Left renal pelvis (tissue), 4 donors: Measurements from ENCODE around the gene ODF4. TPM values are rescaled to one million over a fixed set of nuclear protein-coding genes. Genes with fewer than 3 reads are reported as not detected.

ENCODE experiments used
- DNase-seq, 4 donors: peaks; one replicate each; pipeline ENCODE4 v3.0.0-alpha.2; 2013; ENCODE audit warnings: low read depth in 4 of 4, low spot score in 3 of 4
- polyA plus RNA-seq, 4 donors: library from polyadenylated mRNA; unstranded; fragments of 120-200 nt; gene quantifications; one replicate each; pipeline ENCODE4 v1.2.1, GENCODE V29; 2013; ENCODE audit not compliant: insufficient read length in 4 of 4

ODF4 gene
- not detected for polyA plus RNA-seq

DNA sequence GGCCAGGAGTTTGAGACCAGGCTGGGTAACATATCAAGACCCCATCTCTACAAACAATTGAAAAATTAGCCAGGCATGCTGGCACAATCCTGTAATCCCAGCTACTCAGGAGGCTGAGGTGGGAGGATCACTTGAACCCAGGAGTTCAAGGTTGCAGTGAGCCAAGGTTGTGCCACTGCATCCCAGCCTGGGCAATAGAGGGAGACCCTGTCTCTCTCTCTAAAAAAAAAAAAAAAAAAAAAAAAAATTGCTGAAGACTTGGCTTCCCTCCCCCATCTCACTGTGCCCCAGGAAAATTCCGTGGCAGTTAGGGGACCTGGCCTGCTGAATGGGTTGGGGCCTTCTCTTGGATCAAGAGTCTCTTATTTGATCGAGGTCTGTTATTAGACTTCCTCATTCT lies at the start of gene ODF4:
TSS of gene ODF4 (plus strand) at position 301 of the 400 bp plus-strand sequence. CDS start 212 bp downstream, outside the sequence.
- no peak for DNase-seq

DNA sequence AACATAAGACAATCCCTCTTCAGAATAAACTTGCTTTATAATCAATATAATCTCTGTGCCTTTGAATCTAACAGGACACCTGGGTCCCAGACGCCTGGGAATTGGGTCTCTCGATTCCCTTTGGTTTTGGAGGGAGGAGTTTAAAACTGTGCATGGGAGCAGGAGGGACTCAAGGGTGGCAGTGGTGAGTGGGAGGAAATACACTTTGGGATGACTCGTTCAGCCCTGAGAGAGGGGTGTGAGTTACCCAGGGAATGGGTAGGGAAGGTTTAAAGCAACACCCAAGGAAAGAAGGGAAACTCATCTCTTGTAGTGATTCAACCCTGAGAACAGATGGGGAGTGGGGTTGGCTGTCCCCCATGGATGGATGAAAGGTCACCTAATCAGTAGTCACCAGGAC lies 49.6 kb upstream of the ODF4 start:
- no peak for DNase-seq

GRCh38 chr17:8292639-8293395 lies 46.8 kb upstream of the ODF4 start:
- no peak for DNase-seq

- no peak for DNase-seq
Measured at GRCh38 chr17:8294361-8294760, 45.3 kb upstream of the ODF4 start.

GRCh38 chr17:8294814-8295316 lies 44.8 kb upstream of the ODF4 start:
- DNase-seq, result no peak

DNA sequence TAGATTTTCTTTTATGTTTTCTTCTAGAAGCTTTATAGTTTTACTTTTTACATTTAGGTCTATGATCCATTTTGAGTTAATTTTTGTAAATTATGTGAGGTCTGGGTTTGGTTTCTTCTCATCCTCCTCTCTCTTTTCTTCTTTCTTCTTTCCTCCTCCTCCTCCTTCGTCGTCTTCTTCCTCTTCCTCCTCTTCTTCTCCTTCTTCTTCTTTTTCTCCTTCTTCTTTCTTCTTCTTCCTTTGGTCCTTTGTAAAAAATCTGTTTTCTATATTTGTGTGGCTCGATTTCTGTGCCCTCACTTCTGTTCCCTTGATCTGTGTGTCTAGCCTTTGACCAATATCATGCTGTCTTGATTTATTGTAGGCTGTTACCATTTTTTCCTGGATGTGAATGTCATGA lies 39.4 kb upstream of the ODF4 start:
- DNase-seq, result no peak

DNA sequence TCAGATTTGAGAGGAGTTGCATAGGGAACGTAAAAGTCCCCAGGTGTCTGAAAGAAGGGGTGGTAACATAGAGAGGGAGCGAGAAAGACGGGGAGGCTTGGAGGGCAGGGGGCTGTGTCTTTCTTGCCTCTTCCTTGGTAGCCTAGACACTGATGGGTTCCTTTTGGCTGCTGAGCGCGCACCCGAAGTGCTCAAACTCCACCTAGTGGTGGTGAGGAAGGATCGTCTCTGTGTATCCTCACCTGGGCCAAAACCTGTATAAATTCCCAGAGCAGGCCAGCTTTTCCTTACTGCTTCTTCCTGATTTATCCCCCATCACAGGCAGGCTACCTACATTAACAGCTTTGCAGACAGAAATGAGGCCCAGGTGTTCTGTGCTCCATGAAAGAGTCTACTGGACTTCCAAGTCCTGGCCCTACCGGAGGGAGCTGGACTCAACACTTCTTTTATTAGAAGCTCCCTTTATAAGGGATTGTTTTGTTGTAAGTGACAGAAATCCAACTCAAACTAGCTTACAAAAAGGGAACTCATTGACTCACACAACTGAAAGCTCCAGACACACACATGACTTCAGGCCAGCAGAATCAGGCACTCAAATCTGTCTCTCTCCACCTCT lies 38.9 kb upstream of the ODF4 start:
- DNase-seq, result peak in 2 of 4 donors; percentile 42 to 52

DNA sequence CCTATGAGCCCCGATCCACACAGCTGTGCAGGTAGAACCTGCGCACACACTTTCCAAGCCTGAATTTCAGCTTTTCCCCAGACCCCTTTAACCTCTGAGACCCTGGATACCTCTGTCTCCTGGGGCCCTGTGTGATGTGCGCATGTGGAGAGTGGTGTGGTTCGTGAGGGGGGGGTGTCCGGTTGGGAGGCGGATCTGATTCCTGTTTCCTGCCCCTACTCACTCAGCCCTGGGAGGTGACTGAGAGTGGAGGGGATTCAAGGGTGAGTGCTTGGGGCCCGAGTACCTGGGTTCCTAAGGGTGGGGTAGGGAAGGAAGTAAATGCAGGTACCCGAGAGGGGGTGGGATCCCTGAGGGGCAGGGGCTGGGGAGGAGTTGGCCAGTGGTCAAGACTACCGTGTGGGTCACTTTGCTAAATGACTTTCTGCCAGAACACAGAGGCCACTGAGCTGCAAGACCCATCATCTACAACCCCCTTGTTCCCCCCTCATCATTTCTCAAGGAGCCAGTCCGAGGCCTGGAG lies 29.0 kb upstream of the ODF4 start:
- no peak for DNase-seq

DNA sequence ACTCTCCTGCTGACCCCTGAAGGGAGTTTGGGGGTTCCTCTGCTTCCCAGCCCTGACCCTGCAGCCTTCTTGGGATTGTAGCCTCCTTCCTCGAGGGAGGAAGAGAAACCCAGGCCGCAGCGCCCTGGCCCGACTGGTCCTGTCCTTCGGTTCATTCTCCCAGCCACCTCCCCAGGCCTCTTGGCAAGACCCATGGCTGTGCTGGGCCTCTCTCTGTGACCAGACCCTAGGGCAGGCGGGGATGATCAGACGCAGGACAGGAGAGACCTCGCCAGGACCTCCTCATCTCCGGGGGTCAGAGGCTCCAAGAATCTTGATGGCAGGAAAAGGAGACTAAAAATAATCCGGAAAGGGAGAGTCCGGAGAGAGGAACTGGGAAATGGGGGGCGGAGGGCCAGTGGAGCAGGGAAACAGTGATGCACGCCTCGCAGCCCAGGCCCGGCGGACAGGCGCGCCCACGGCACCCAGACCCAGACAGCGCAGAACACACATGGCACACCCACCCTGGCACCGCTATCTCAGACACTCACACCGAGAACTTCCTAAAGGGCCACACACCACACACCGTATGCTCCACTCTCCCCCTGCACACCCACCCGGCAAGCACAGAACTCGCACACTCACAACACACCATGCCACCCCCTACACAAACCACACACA lies 28.4 kb upstream of the ODF4 start:
- no peak for DNase-seq

DNA sequence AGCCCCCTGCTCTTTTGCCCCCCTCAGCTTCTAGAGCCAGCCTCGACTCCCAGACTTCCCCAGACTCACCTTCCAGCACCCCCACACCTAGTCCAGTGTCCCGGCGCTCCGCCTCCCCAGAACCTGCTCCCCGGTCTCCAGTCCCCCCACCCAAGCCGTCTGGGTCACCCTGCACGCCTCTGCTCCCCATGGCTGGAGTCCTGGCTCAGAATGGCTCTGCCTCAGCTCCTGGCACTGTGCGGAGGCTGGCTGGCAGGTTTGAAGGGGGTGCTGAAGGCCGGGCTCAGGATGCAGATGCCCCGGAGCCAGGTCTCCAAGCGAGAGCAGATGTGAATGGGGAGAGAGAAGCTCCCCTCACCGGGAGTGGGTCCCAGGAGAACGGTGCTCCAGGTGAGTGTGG lies 27.4 kb upstream of the ODF4 start:
- DNase-seq, result no peak

GRCh38 chr17:8312726-8313600 lies 26.7 kb upstream of the ODF4 start:
- no peak for DNase-seq

GRCh38 chr17:8314797-8315763 lies 24.6 kb upstream of the ODF4 start:
- no peak for DNase-seq

DNA sequence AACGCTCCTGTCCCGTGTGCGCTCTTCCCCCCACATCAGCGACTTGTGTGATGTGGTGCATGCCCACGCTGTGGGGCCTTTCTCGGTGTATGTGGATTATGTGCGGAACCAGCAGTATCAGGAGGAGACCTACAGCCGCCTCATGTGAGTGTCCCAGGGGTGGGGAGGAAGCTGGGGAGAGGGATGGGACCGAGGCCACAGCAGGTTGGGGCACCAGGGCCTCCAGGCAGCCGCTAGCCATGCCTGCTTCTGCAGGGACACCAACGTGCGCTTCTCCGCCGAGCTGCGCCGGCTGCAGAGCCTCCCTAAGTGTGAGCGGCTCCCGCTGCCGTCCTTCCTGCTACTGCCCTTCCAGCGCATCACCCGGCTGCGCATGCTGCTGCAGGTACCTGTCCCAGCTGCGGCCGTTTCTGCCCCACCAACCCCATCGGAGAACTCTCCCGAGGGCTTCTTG lies 23.8 kb upstream of the ODF4 start:
- no peak for DNase-seq

GRCh38 chr17:8318010-8318935 lies 21.4 kb upstream of the ODF4 start:
- no peak for DNase-seq

GRCh38 chr17:8320262-8320661 lies 19.4 kb upstream of the ODF4 start:
- no peak for DNase-seq

DNA sequence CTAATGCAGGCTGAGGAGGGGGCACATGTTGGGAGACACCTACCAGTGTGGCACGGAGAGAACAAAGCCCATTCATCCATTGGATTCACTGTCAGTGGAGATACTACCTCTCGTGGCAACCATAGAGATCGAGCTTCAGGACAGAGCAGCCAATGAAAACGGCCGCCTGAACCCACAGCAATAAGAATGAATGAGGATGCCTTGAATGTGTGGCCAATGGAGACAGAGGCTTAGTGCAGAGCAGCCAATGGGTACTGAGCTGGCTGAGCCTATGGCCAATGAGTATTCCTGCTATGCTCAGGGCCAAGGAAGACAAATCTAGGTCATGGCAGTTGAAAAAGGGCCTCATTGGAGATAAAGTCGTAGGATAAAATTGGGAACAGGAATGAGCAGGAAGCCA lies 18.6 kb upstream of the ODF4 start:
- no peak for DNase-seq

GRCh38 chr17:8322061-8322460 lies 17.6 kb upstream of the ODF4 start:
- DNase-seq, result no peak

DNA sequence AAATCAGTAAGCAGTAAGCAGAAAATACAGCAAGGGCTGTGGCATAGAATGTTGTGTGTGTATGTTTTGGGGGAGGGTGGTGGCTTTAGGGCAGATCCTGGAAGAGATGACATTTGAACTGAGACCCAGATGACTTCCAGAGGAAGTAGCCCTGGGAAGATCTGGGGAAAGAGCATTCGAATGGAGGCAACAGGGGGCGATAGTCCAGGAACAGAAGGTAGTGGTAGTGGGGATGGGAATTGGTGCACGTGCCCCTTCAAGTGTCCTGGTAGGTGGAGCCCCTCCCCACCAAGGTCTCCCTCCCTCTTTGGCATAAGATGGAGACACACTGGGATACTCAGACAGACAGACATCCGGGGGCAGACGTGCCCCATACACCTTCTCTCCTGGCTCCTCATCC lies 15.5 kb upstream of the ODF4 start:
- no peak for DNase-seq
